HG03558 (cell line): ENCODE measurements around the gene ANAPC1.
"Not testable (repeated sequence)": the region's sequence is repeated elsewhere in the genome, so short reads cannot be mapped to it uniquely, and the experiment has no call there.

Experiments
- ATAC-seq: cut with Tn5 transposase; IDR thresholded peaks from one replicate; pipeline ENCODE4 v1.9.1; 2021; ENCODE audit warnings: moderate number of reproducible peaks; ENCODE audit not compliant: unreplicated experiment; ENCODE audit errors: extremely low read depth

Gene ANAPC1

GRCh38 chr2:111812970-111813622 lies 70.9 kb downstream of the ANAPC1 start:
- ATAC-seq, result not testable (repeated sequence)

- ATAC-seq, result not testable (repeated sequence)
Measured at GRCh38 chr2:111790633-111791032, 93.4 kb downstream of the ANAPC1 start.

GRCh38 chr2:111784081-111784480 lies 99.9 kb downstream of the ANAPC1 start:
- not testable (repeated sequence) for ATAC-seq

GRCh38 chr2:111782195-111782594 lies 101.8 kb downstream of the ANAPC1 start:
- ATAC-seq, result not testable (repeated sequence)

- not testable (repeated sequence) for ATAC-seq
Measured at GRCh38 chr2:111781443-111782094, 102.4 kb downstream of the ANAPC1 start.

- not testable (repeated sequence) for ATAC-seq
Measured at GRCh38 chr2:111777155-111777554, 106.8 kb downstream of the ANAPC1 start.

GRCh38 chr2:111776296-111776695 lies 107.7 kb downstream of the ANAPC1 start:
- ATAC-seq, result not testable (repeated sequence)

GRCh38 chr2:111772180-111772579 lies 111.8 kb downstream of the ANAPC1 start:
- ATAC-seq, result not testable (repeated sequence)

GRCh38 chr2:111770916-111771658 lies 112.9 kb downstream of the ANAPC1 start:
- ATAC-seq, result not testable (repeated sequence)

- ATAC-seq, result not testable (repeated sequence)
Measured at GRCh38 chr2:111768266-111769190, 115.5 kb downstream of the ANAPC1 start.

- not testable (repeated sequence) for ATAC-seq
Measured at GRCh38 chr2:111767087-111767486, 116.9 kb downstream of the ANAPC1 start.

GRCh38 chr2:111766295-111766694 lies 117.7 kb downstream of the ANAPC1 start:
- ATAC-seq, result not testable (repeated sequence)

GRCh38 chr2:111764151-111764550 lies 119.8 kb downstream of the ANAPC1 start:
- not testable (repeated sequence) for ATAC-seq

- not testable (repeated sequence) for ATAC-seq
Measured at GRCh38 chr2:111760697-111761284, 123.2 kb downstream of the ANAPC1 start.

GRCh38 chr2:111752533-111752932 lies 131.5 kb downstream of the ANAPC1 start:
- ATAC-seq, result not testable (repeated sequence)

GRCh38 chr2:111750641-111751040 lies 133.4 kb downstream of the ANAPC1 start:
- not testable (repeated sequence) for ATAC-seq

GRCh38 chr2:111748429-111748828 lies 135.6 kb downstream of the ANAPC1 start:
- ATAC-seq, result not testable (repeated sequence)

- ATAC-seq, result not testable (repeated sequence)
Measured at GRCh38 chr2:111747410-111748115, 136.4 kb downstream of the ANAPC1 start.

GRCh38 chr2:111744751-111745150 lies 139.2 kb downstream of the ANAPC1 start:
- not testable (repeated sequence) for ATAC-seq
